SK-N-SH (cell line): ENCODE data around the gene WDR64. TPM values are rescaled to one million over a fixed set of nuclear protein-coding genes. Genes with fewer than 3 reads are reported as not detected.

Source experiments
- CTCF ChIA-PET: fragments of 300-600, 350-600 bp; formaldehyde crosslinking; extraction: SDS; loops from one replicate; lab custom pipeline; 2021; lab: Yijun Ruan, JAX
- POLR2A ChIA-PET: fragments of 350-600 bp; sonication (Branson Sonifier 250); formaldehyde crosslinking; extraction: SDS; loops from one replicate; lab custom pipeline; 2020; ENCODE audit warnings: antibody characterized with exemption, inconsistent platforms; lab: Yijun Ruan, JAX
- DNase-seq: peaks from one replicate; pipeline ENCODE4 v3.0.0; 2012
- H2AFZ ChIP-seq: fragments of 200-600 bp; sonication (generic); 2 replicates; pipeline ENCODE4 v1.8.1; 2016; ENCODE audit warnings: antibody characterized with exemption, mild to moderate bottlenecking, low read depth
- H3F3A ChIP-seq: fragments of 200-600 bp; sonication (generic); replicated peaks from 2 replicates; pipeline ENCODE3; 2016; ENCODE audit warnings: antibody characterized with exemption, mild to moderate bottlenecking; ENCODE audit not compliant: insufficient read depth
- H3K27ac ChIP-seq, 2 experiments: fragments of 200-500 bp in 1 of 2; fragments of 200-600 bp in 1 of 2; sonication (Bioruptor generic) in 1 of 2; sonication (generic), shearing (Covaris generic) in 1 of 2; 2 replicates each; pipeline versions ENCODE4 v1.5.1 to v1.6.1; 2014 to 2016; ENCODE audit warnings: low read depth in 2 of 2, inconsistent platforms in 1 of 2, low read length in 1 of 2, mild to moderate bottlenecking in 1 of 2, mixed read lengths in 1 of 2
- H3K27me3 ChIP-seq: fragments of 200-600 bp; sonication (generic), shearing (Covaris generic); 2 replicates; pipeline ENCODE4 v1.6.1; 2016; ENCODE audit warnings: mixed run types; ENCODE audit not compliant: insufficient read depth
- H3K36me3 ChIP-seq, 2 experiments: fragments of 200-500 bp in 1 of 2; fragments of 200-600 bp in 1 of 2; sonication (Bioruptor generic) in 1 of 2; sonication (generic) in 1 of 2; replicated peaks in 1 of 2; 2 replicates each; pipeline versions ENCODE3 to v1.5.1; 2014 to 2016; ENCODE audit warnings: low read length in 1 of 2, mild to moderate bottlenecking in 1 of 2; ENCODE audit not compliant: insufficient read depth in 2 of 2, control insufficient read depth in 1 of 2
- H3K4me1 ChIP-seq, 2 experiments: fragments of 200-500 bp in 1 of 2; fragments of 200-600 bp in 1 of 2; sonication (Bioruptor generic) in 1 of 2; sonication (generic), shearing (Covaris generic) in 1 of 2; 2 replicates each; pipeline versions ENCODE4 v1.5.1 to v1.6.1; 2014 to 2016; ENCODE audit warnings: low read depth in 1 of 2, low read length in 1 of 2, mixed run types in 1 of 2; ENCODE audit not compliant: insufficient read depth in 2 of 2, control insufficient read depth in 1 of 2
- H3K4me2 ChIP-seq: fragments of 200-600 bp; sonication (generic), shearing (Covaris generic); 2 replicates; pipeline ENCODE4 v1.6.1; 2017; ENCODE audit warnings: mixed run types
- H3K4me3 ChIP-seq, 2 experiments: fragments of 200-500 bp in 1 of 2; fragments of 200-600 bp in 1 of 2; sonication (Bioruptor generic) in 1 of 2; sonication (generic), shearing (Covaris generic) in 1 of 2; 2 replicates each; pipeline versions ENCODE4 v1.5.1 to v1.8.1; 2014 to 2016; ENCODE audit warnings: low read depth in 2 of 2, inconsistent platforms in 1 of 2, low read length in 1 of 2, mild to moderate bottlenecking in 1 of 2, mixed read lengths in 1 of 2, moderate library complexity in 1 of 2
- H3K79me2 ChIP-seq: fragments of 200-600 bp; sonication (generic); 2 replicates; pipeline ENCODE4 v1.8.1; 2017; ENCODE audit warnings: mild to moderate bottlenecking; ENCODE audit not compliant: insufficient read depth
- H3K9ac ChIP-seq: fragments of 200-600 bp; sonication (generic); 2 replicates; pipeline ENCODE4 v1.6.1; 2017; ENCODE audit warnings: mixed run types
- H3K9me2 ChIP-seq: fragments of 200-600 bp; sonication (generic); 2 replicates; pipeline ENCODE4 v1.6.1; 2017; ENCODE audit warnings: mixed run types
- H3K9me3 ChIP-seq: fragments of 200-600 bp; sonication (generic); 2 replicates; pipeline ENCODE4 v1.6.1; 2017; ENCODE audit warnings: mixed run types, mild to moderate bottlenecking, moderate library complexity
- H4K20me1 ChIP-seq: fragments of 200-600 bp; sonication (generic); 2 replicates; pipeline ENCODE4 v1.6.1; 2017; ENCODE audit warnings: mild to moderate bottlenecking, mixed run types; ENCODE audit not compliant: insufficient read depth
- EP300 ChIP-seq, 2 experiments: IDR thresholded peaks; 2 replicates each; pipeline versions ENCODE4 v1.4.0 to v1.6.1; 2012; ENCODE audit warnings: borderline replicate concordance in 1 of 2, low read depth in 1 of 2, low read length in 1 of 2
- FOSL2 ChIP-seq: IDR thresholded peaks from 2 replicates; pipeline ENCODE4 v1.4.0; 2012; ENCODE audit warnings: low read depth, mild to moderate bottlenecking, moderate library complexity, borderline replicate concordance
- GABPA ChIP-seq: IDR thresholded peaks from 2 replicates; pipeline ENCODE4 v1.4.0; 2012; ENCODE audit warnings: low read depth, mild to moderate bottlenecking
- GATA2 ChIP-seq: sonication (generic); formaldehyde crosslinking; IDR thresholded peaks from 2 replicates; pipeline ENCODE4 v1.5.0; 2020; ENCODE audit warnings: mild to moderate bottlenecking, missing genetic modification reagents
- NFIC ChIP-seq: IDR thresholded peaks from 2 replicates; pipeline ENCODE4 v1.4.0; 2012; ENCODE audit warnings: borderline replicate concordance
- NRF1 ChIP-seq: IDR thresholded peaks from 2 replicates; pipeline ENCODE4 v1.6.1; 2012; ENCODE audit warnings: low read depth, mild to moderate bottlenecking, low read length
- RAD21 ChIP-seq: IDR thresholded peaks from 2 replicates; pipeline ENCODE4 v1.6.1; 2012; ENCODE audit warnings: mild to moderate bottlenecking, low read length
- RFX5 ChIP-seq: IDR thresholded peaks from 2 replicates; pipeline ENCODE4 v1.6.1; 2012; ENCODE audit warnings: mild to moderate bottlenecking, improper control_type of control experiment, low read length
- RXRA ChIP-seq: IDR thresholded peaks from 2 replicates; pipeline ENCODE4 v1.4.0; 2012; ENCODE audit warnings: low read depth, mild to moderate bottlenecking, borderline replicate concordance
- USF1 ChIP-seq: IDR thresholded peaks from 2 replicates; pipeline ENCODE4 v1.4.0; 2012; ENCODE audit warnings: low read depth, borderline replicate concordance
- WGBS: methylation state at CpG from one replicate; pipeline ENCODE4 v1.1.6; 2017; ENCODE audit warnings: low lambda C conversion rate; 5-methylcytosine and 5-hydroxymethylcytosine counted together
- polyA plus RNA-seq, 3 experiments: library from polyadenylated mRNA; depleted of rRNA; stranded (reverse); fragments of >200 nt; gene quantifications; 2 replicates each; pipeline ENCODE4 v1.2.3, GENCODE V29; 2012
- TF ChIP-seq, protein P1 (sequence below): IDR thresholded peaks from 2 replicates; pipeline ENCODE4 v1.4.0; 2012; ENCODE audit warnings: low read depth, borderline replicate concordance

The WDR64 gene
- polyA plus RNA-seq, 1 of the 3 experiments (the other 2 are of a cell fraction), result not detected

GRCh38 chr1:241715956-241716355 is 63.9 kb downstream of the WDR64 start (continued):
- TF ChIP-seq NRF1, result no peak
- TF ChIP-seq RXRA, result no peak

- H3K36me3 ChIP-seq, result no peaks in the 10 kb centered on the region
- H3K79me2 ChIP-seq, result no peaks in the 10 kb centered on the region
- no peaks in the 10 kb centered on the region for H3K4me1 ChIP-seq
- no peak overlapping the region for H2AFZ ChIP-seq
- H3K27me3 ChIP-seq, result no peaks in the 10 kb centered on the region
- WGBS, result 44% methylated on average over 6 of the region's 6 CpGs
- CTCF ChIA-PET, result interaction anchor here (1.0 kb wide), 1 partner anchor 23 kb away, joined by 3 read pairs; no protein-coding TSS in a partner anchor
- no peaks in the 10 kb centered on the region for H3F3A ChIP-seq
- no peak overlapping the region for H3K27ac ChIP-seq
- H3K9me3 ChIP-seq, result no peaks in the 10 kb centered on the region
- no peaks in the 10 kb centered on the region for H4K20me1 ChIP-seq
- no peak overlapping the region for H3K4me3 ChIP-seq
- no peak overlapping the region for H3K4me2 ChIP-seq
- POLR2A ChIA-PET, result no interaction called here
- H3K9me2 ChIP-seq, result no peaks in the 10 kb centered on the region
- H3K9ac ChIP-seq, result no peak overlapping the region
- TF ChIP-seq RFX5 (no peak), RAD21 (no peak), USF1 (no peak), FOSL2 (no peak), NFIC (no peak), EP300 (IDR thresholded peaks at IDR 0.05; ENCODE audit: borderline replicate concordance in 1 of 2, low read depth in 1 of 2, low read length in 1 of 2) (no peak)
- TF ChIP-seq, protein P1, sequence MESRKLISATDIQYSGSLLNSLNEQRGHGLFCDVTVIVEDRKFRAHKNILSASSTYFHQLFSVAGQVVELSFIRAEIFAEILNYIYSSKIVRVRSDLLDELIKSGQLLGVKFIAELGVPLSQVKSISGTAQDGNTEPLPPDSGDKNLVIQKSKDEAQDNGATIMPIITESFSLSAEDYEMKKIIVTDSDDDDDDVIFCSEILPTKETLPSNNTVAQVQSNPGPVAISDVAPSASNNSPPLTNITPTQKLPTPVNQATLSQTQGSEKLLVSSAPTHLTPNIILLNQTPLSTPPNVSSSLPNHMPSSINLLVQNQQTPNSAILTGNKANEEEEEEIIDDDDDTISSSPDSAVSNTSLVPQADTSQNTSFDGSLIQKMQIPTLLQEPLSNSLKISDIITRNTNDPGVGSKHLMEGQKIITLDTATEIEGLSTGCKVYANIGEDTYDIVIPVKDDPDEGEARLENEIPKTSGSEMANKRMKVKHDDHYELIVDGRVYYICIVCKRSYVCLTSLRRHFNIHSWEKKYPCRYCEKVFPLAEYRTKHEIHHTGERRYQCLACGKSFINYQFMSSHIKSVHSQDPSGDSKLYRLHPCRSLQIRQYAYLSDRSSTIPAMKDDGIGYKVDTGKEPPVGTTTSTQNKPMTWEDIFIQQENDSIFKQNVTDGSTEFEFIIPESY, result no peak
- DNase-seq, result no peak
Observed at GRCh38 chr1:241716915-241717656, 65.0 kb downstream of the WDR64 start.

DNA sequence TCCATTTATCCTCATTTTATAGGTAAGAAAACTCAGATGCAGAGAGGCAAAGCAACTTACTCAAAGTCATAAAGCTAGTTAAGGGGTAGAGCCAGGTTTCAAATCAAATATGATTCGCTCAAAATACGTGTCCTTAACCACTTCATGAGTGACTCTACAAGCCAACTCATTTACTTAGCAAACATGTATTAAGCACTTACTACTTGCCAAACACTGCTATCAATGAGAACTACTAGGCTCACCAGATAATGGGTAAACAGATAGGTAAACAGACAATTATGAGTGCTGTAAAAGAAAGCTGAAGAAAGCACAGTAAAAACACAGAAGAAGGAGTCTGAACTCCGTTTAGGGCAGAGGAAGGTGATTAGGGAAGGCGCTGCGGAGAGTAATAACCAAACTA is 65.9 kb downstream of the WDR64 start:
- Histone ChIP-seq H3K4me2 (no peak overlapping the region), H3K27ac (no peak overlapping the region), H3K9me3 (no peaks in the 10 kb centered on the region), H3F3A (no peaks in the 10 kb centered on the region), H3K4me1 (no peaks in the 10 kb centered on the region), H3K9ac (no peak overlapping the region), H2AFZ (no peak overlapping the region), H4K20me1 (no peaks in the 10 kb centered on the region), H3K9me2 (no peaks in the 10 kb centered on the region), H3K27me3 (no peaks in the 10 kb centered on the region), H3K36me3 (no peaks in the 10 kb centered on the region), H3K4me3 (no peak overlapping the region), H3K79me2 (no peaks in the 10 kb centered on the region)
- CTCF ChIA-PET, result interaction anchor here (1.0 kb wide), 1 partner anchor 22 kb away, joined by 3 read pairs; no protein-coding TSS in a partner anchor
- no peak for DNase-seq
- WGBS, result 67% methylated on average over 5 of the region's 5 CpGs
- POLR2A ChIA-PET, result no interaction called here
- TF ChIP-seq RXRA (no peak), GATA2 (no peak), GABPA (no peak)
